Dedifferentiated amniotic fluid mesenchymal stem cell (primary cell): ENCODE results near the gene PAX2.

Experiments used
- DNase-seq: peaks from one replicate; pipeline ENCODE4 v3.0.0-alpha.2; 2016; ENCODE audit errors: extremely low spot score

The PAX2 gene

DNA sequence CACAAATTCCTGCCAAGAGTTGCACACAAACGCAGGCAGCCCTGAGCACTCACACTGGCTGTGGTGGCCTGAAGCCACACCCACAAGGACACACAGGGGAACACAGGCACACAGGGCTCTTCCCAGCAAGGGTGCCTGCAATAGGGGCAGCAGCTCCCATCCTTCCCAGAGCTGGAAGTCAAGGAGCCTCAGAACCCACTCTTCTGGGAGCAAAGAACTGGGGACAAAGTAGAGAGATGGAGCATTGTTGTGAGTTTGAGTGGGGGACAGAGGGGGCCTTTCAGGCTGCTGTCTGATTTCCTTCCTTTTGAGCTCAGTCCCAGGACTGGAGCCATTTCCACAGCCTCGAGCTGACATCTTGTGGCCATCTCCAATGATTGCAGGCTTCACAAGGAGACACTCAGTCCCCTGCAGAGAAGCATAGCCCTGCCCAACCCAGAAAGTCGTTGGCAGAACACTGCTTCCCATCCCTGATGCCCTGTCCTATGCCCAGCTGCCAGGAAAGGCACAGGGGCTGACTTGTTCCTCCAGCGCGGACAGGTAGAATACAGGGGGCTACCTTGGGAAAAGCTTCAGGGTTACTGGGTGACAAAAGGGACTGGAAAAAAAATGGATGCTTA, 133.0 kb downstream of the PAX2 start:
- DNase-seq: peak; percentile 77
